ENCODE measurements around the gene RAC2.

Gene RAC2

DNA sequence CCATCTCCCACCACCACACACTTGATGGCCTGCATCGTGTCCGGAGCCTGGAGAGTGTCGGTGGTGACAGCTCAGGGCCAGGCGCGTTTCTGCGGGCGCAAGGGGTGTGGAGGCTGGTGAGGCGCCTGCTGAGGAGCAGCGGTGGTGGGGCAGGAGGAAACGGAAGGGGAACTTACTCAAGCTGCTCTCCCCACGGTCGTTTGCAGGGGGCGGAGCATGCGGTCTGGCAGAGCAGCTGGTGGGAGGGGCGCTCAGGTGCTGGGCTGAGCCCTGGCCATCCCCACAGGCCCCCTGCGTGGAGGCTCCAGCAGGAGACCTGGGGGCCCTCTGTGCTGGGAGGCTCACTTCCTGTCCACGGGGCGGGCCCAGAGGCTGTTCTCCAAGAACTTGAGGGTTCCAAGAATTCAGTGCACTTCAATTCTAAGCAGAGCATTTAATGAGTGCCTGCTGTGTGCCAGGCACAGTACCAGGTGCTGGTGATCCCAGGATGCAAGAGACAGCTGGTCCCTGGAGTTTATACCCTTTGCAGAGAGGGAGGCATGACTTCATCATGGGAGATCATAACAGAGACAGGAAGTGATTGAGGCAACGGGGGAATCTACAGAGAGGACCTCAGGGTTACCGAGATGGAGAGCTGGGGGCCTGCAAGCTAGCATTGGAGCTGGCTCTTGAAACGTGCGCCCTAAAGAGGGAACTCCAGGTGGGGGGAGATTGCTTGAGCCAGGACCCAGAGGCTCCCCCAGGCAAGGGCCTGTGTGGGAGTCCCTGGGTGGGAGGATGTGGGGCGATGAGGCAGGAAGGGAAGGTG, at the start of gene RAC2:
Gene RAC2 (minus strand): TSS at position 156 of the 808 bp plus-strand sequence. CDS start 121 bp downstream, at position 35.
- peak; percentile 84 for DNase-seq (ENCODE audit: low read depth)

DNA sequence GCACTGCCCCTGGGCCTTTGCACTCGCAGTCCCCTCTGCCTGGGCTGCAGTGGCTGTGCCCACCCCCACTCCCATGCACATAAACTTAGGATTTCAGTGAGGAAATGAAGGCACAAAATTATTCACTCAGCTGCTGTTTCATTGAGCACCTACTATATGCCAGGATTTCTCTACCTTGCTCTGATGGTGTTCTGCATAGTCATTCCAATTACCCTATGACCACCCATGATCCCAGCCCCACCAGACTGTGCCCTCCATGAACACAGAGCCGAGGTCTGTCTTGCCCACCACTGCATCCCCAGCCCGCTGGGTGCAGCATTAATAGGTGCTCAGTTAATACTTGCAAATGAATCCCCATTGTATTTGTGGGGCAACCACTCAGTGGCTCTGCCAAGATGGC, 49.1 kb upstream of the RAC2 start:
- DNase-seq (ENCODE audit: low read depth): no peak

DNA sequence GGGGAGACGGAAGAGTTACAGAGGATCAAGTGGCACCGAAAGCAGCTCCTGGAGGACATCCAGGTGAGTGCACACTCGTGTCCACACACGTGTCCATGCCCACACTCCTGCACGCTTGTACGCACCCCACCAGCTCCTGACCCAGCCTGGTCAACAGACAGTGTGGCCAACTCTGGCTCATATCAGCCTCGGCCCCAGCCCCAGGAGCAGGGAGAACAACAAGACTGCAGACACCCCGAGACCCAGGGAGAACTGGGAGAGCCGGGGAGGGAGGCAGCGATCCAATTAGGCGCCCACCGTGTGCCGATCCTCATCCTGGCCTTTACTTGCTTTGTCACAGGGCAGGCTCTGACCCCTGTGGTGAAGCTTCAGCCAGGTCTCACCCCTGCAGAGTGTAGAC, 48.6 kb upstream of the RAC2 start:
- no peak for DNase-seq (ENCODE audit: low read depth)

DNA sequence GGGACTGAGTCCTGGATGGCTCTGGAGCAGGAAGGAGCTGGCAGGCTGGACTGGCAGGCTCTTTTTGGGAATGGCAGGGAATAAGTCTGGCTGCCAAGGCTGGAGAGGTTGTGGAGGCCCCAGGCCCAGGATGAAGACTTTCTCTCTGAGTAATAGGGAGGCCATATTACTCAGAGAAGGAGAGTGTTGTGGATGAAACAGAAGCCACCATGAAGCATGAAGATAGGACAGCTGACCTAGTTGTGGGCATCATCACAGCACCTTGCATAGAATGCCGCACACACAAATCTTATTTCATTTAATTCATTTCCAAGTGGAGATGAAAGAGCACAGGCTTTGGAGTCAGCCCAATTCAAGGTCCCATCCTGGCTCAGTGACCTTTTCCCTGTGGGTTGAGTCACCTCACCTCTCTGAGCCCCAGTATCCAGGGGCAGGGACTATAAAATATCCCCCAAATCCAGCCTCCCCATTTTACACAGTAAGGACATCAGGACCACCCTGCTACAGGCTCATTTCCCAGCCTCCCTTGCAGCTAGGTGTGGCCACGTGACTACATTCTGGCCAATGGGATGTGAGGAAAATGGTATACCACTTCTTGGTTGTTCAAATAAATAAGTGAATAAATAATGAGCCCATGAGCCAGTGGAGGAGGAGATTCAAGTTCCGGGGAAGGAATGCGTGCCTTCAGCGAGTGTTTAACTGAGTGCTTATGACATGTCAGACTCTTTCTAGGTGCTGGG, 47.7 kb upstream of the RAC2 start:
- no peak for DNase-seq (ENCODE audit: low read depth)

DNA sequence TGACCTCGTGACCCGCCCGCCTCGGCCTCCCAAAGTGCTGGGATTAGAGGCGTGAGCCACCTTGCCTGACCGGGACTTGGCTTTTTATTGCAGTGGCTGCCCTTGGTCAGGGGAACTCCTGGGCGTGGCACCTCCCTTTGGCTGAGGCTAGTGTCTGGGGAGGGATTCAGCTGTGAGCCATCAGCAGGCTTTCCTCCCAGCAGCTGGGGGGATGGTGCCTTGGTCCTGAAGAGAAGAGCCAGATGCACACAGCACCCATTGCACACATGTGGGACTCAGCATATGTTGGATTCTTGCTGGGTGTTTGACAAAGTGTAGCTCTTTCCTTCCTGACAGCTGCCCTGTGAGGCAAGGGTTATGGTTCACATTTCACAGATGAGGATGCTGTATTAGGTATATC, 46.7 kb upstream of the RAC2 start:
- DNase-seq (ENCODE audit: low read depth): peak; percentile 51

DNA sequence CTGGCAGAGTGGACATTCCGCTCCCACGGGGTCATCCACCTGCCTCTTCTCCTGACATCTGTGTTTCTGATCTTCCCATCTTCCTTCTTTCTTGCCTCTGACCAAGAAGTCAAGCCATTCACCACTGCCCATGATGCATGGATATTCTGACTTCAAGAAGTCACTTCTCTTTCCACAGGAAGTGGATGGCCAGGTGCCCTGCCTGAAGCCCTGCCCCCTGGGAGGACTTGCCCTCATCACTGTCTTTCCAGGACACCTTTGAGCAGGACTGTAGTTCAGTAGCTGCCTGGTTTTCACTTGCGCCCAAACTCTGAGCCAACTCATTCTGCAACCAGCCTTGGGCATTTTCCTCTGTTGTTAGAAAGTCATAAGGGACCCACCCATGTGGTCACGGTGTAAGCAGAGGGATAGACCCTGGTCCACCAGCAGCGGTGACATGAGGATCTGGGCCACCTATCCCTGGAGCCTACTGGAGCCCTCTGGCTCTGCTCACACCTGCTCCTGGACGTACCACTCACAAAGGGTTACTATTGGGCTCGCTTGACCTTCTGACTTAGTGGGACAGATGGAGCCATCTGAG, 45.2 kb upstream of the RAC2 start:
- DNase-seq (ENCODE audit: low read depth): no peak

DNA sequence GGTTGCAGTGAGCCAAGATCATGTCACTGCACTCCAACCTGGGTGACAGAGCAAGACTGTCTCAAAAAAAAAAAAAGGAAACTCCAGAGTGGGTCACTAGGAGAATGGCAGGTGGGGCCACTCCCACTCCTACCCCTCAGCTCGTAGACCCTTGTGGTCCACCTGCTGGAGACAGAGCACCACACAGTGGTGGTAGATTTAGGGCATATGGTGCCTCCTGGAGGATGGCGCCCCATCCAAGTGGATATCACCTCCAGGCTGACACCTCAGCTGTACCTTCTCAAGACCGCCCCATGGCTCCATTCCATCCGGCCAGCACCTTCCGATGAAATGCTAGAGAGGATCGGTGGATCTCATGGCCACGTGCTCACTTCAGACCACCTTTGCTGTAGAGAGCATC, 44.5 kb upstream of the RAC2 start:
- DNase-seq (ENCODE audit: low read depth): no peak

DNA sequence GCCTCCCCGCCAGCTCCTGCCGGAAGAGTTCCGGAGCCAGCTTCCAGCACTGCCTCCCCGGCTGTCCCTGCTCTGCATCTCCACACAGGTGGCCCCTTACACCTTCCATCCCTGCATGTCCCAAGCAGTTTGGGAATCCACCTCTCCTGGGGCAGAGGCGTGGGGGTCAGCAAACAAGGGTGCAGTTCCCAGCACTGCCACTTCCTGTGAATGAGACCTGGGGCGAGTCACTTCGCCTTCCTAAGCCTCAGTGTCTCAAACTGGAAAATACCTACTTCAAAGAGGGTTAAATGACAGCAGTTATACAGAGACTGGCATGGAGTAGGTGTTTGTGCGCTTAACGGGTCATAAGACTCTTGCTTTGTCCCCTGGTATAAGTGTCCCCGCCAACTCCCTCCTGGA, 43.5 kb upstream of the RAC2 start:
- DNase-seq (ENCODE audit: low read depth): no peak

DNA sequence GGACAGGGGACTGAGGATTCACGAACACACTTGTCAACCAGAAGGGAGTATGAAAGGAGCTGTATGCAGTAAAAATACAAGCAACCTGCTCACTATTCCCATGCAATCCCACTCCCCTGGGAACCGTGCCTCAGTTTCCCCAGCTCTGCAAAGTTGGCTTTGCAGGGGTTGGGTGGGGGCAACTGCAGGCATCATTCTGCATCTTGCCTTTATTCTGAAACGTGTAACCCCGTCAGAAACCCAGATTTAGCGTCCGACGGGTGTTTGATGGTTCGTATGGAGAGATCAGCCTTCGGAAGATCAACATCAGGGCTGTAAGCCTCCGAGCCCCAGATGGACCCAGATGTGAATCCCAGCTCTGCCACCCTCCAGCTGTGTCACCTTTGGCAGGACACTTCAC, 41.9 kb upstream of the RAC2 start:
- no peak for DNase-seq (ENCODE audit: low read depth)

DNA sequence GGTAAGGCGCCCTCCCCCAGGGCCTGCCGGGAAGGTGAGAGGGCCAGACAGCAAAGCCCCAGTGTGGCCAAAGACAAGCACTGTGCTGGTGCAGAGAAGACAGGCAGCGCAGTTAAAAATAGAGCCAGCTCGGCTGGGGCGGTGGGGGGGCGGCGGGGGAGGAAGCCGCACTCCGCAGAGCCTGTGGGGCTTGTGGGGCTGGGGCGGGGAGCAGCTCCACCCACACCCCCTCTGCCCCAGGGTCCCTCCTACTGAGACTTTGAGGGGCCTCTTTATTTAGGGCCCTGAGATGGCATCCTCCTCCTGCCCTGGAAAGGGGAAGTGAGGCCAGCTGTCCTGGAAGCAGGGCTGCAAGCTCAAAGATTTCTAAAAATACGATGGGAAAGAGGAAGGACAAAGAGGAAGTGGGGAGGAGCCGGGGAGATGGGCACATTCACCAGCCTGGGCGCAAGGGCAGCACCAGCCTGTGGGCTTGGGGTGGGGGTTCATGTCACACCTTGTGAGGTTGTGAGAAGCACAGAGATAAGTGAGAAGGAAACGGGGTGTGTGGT, 40.8 kb upstream of the RAC2 start:
- no peak for DNase-seq (ENCODE audit: low read depth)

DNA sequence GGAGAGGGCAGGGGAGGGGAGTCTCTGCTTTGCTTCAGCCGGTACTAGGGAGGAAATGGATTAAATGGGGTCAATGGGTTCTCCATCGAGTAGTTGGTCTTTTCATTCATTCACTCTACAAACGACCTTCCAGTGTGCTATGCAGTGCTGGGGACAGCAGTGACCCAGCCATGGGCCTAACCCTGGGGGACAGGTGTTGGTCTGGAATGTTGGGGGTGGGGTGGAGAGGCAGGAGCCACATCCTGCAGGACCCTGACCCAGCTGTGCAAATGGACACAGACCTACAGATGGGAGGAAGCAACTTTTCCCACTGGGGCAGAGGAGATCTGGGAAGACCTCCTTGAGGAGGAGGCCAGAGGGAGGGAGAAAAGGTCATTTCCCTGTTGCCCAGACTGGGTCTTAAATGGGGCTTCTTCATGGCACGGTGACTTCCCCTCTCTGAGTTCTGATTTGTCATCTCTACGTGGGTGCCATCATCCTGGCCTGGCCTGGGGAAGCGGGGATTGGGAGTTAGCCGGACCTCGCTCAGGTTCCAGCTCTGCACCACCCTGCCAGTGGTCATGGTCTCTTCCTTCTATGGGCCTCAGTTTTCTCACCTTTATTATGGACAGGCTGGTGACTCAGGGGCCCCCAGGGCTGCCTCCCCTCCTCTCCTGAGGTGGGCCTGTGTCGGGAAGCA, 40.2 kb upstream of the RAC2 start:
- no peak for DNase-seq (ENCODE audit: low read depth)

DNA sequence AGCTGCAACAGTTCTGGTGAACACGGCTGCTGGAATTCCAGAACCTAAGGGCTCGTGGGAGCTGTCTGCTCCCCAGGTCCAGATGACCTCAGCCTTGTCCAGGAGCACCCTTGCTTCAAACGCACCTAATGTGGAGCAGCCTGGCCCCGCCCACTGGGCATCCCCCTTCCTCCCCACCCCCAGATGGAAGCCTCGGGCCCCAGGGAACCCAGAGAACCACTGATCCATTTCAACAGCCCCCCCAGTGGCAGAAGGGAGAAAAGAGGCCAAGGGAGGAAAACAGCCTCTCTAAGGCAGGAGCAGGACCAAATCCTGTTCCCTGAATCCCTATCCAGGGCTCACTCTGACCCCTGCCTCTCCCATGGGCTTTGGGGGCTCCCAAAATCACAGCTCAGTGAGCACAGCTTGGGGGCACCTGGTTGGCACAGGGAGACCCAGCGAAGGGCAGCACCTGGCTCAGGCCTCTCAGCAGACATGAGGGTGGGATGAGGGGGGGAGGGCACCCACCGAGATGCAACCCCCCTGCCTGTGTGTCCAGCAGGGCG, 39.4 kb upstream of the RAC2 start:
- DNase-seq (ENCODE audit: low read depth): peak; percentile 43

DNA sequence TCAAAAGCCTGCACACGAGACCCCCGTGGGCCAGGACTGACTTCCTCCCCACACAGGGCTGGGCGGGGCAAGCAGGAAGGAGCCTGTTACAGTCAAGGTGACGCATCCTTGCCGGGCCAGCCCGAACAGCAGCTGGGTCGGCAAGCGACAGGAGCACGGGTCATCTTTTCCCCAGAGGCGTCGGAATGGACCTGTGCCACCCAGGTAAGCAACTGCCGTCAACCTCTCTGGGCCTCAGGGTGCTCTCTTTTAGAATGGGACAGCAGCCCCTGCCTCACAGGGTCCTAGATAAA, 38.3 kb upstream of the RAC2 start, which contains the start of gene CYTH4:
Gene CYTH4 (plus strand): TSS at position 124 of the 293 bp plus-strand sequence. CDS start 62 bp downstream, at position 186.
- DNase-seq (ENCODE audit: low read depth): peak; percentile 44

DNA sequence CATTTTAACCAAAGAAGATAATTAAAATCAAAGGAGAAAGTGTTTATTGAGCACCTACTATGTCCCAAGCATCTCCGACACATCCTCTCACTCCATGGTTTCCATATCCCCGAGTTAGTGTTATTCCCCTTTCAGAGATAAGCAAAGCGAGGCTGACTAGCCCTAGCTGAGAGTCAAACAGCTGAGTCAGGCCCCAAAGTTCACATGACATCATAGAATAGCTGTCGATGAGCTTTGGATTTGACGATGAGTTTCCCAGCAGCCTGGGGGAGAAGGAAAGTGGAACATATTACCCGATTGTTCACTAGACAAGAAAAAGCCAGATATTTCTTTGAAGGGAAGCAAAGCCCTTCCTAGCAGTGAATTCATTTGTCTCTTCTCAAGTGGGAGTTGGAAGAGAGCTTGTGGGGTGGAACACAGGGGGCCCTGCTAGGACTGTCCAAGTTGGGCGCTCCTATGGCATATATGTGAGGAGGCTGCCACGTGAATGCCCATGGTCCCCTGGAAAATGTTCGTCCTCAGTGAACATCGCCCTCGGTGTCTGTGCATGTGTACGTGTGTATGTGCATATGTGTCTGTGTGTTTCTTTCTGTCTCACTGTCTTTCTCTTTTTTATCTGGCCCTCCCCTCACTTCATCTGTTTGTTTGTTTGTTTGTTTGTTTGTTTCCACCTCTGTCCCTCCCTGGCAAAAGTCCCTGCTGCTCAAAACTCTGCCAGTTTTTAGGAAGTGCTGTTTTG, 37.7 kb upstream of the RAC2 start:
- DNase-seq (ENCODE audit: low read depth): peak; percentile 29

DNA sequence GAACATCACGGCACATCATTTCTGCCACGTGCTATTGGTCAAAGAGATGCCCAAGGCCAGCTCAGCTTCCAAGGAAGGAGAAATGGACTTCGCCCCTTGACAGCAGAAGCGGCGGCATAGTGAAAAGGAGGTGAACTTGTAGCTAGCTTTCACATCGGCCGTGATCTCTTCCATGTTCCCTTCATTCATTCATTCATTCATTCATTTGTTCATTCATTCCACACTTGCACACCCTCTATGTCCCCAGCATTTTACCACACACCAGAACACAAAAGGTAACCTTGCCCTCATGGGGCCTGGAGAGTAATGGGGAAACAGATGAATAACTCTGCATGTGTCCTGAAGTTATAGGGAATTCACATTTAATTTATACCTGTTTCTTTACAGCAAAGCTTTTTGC, 37.1 kb upstream of the RAC2 start:
- no peak for DNase-seq (ENCODE audit: low read depth)

DNA sequence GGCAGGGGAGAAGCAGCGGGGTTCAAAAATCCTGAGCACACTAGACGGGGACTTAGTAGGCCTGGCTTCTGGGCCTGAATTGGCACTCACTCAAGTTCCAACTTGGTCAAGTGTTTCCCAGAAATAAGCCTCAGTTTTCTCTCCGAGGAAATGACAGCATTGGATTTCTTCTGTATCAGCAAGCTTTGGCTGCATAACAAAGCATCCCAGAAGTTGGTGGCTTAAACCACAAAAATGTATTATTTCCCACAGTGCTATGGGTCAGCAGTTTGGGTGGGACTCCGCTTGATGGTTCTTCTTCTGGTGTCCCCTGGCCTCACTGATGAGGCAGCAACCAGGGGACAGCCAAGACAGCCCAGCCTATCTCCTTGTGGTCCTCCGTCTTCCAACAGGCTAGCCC, 36.6 kb upstream of the RAC2 start:
- no peak for DNase-seq (ENCODE audit: low read depth)

DNA sequence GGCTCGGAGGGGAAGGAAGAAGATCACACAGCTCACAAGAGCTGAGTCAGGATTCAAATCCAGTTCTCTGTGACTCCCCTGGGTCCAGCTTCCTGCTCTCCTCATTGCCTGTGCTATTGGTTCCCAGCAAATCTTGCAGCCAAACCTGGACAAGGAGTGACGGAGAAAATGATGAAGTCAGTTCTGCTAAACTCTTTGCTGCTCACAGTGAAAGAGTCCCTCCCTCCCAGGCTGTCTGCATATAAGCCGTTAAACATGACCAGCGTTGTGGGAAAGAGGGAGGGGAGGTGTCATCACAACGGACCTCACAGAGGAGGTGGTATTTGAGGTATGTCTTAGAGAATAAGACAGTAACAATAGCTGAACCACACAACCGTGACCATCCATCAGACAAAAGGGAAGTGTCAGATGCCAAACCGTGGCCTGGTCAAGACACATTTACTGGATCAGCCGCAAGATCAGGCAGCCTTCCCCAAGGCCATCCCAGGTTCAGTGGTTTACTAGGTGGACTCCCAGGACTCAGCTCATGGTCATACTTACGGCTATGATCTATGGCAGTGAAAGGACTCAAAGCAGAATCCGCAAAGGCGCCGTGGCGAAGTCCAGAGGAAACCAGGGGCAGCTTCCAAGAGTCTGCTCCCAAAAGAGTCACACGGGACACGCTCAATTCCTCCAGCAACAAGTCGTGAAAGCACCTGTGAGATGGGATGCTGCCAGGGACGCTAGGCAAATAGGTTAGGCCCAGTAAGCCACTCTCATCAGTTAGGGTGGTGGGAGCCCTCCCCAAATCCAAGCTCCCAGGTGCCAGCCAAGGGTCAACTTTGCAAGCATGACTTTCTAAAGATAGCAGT, 35.5 kb upstream of the RAC2 start:
- no peak for DNase-seq (ENCODE audit: low read depth)

DNA sequence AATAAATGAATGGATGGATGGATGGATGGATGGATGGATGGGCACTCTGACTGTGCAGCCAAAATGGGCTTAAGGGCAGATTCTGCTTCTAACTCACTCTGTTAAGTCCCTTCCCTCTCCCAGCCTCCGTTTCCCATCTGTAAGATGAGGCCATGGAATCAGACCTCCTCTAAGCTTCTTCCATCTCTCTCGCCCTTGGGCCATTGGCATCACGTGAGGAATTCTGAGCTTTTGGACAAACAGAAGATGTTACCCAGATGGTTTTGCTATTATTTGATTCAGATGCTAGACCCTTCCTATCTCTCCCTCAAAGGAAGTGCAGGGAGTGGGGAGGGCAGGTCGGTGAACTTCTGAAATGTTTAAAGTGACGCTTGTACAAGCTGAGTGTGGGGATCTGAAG, 34.2 kb upstream of the RAC2 start:
- no peak for DNase-seq (ENCODE audit: low read depth)

DNA sequence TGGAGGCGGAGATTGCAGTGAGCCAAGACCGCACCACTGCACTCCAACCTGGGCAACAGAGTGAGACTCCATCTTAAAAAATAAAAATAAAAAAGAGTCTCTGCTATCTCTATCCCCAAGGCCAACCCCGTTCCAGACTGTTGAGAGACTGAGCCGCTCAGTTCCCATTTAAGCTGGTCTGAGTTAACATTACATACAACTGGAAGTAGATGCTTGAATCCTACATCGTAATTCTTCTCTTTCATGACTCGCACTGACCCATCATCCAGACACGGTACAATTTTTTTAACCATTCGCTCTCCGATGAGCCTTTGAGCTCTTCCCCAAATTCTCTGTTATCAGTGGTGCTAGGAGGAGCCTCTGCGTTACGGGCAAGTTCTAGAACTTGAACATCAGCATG, 33.3 kb upstream of the RAC2 start:
- no peak for DNase-seq (ENCODE audit: low read depth)

DNA sequence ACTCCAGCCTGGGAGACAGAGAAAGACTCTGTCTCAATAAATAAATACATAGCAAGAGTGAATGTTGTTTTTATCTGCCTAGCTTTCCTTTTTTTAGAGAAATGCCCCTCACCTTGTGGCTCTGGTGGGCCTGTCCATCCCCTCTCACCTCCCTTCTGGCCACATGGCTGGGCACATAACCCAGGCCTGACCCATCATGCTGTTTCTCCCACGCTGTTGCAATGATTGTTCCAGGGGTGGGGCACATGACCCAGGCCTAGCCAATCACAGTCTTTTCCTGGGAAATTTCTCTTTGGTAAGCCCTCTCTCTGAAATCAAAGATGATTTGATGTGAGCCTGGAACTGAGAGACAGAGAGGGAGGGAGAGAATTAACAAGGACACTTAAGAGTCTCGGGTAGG, 32.7 kb upstream of the RAC2 start:
- DNase-seq (ENCODE audit: low read depth): no peak
